ENCODE results near the gene CIAO3. TPM values are rescaled to one million over a fixed set of nuclear protein-coding genes. Genes with fewer than 3 reads are reported as not detected.
A peak's percentile ranks its signal among the peaks of the same experiment; 100 is the strongest.

The CIAO3 gene
- total RNA-seq = 39.2 TPM in 2 replicates
- polyA plus RNA-seq (2012) = 29.6 TPM

DNA sequence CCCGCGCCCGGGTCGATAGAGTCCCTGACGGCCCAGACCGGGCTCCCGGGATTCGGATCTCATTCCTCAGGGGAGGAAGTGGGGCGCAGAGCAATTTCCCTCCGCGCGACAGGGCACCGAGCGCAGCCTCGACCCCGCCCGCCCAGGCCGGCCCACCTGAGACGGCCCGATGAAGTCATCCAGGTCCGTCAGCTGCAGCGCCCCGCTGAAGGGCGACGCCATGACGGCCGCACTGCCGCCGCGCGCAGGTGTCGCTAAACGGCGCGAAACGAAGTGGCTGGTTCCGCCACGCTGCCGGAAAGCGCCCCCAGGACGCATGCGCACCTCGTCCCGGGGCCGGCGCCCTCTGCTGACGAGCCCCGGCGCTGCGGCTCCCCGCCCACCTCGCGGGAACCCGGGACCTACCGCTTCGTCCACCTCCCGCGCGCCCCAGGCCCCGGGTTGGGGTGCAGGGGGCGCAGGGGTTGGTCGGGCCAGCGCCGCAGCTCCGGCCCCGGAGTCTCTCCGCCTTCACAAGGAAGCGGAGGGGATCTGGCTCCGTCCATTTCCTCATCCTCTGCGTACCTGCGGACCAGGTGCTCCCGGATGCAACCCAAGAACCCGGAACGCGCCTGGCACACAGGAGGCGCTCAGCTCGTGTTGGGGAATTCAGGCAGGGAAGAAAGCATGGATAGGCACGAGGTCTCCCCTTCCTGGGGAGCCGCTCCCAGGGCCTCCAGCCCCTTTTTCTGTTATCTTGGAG, at the start of gene CIAO3:
TSS of gene CIAO3 (minus strand) at position 234 of the 742 bp plus-strand sequence. CDS start at position 222, 12 bp downstream.
- peak; percentile 89 for DNase-seq (ENCODE audit: low read depth)

DNA sequence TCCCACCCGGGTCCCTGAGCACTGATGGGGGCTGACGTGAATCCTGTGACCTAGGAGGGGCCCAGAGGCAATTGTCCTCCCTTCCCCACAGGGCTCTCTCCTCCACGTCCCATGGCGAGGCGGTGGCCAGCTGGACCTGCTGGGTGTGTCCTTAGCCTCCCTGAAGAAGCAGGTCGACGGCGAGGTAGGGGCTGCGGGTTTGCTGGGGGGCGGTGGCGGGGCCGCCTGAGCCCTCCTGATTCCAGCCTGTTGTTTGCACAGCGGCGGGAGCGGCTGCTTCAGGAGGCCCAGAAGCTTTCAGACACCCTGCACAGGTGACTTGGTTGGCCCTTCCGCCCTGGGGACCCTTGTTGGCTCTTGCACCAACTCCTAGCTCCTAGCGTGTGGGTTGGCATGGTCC, 49.3 kb upstream of the CIAO3 start:
- DNase-seq (ENCODE audit: low read depth) = no peak

DNA sequence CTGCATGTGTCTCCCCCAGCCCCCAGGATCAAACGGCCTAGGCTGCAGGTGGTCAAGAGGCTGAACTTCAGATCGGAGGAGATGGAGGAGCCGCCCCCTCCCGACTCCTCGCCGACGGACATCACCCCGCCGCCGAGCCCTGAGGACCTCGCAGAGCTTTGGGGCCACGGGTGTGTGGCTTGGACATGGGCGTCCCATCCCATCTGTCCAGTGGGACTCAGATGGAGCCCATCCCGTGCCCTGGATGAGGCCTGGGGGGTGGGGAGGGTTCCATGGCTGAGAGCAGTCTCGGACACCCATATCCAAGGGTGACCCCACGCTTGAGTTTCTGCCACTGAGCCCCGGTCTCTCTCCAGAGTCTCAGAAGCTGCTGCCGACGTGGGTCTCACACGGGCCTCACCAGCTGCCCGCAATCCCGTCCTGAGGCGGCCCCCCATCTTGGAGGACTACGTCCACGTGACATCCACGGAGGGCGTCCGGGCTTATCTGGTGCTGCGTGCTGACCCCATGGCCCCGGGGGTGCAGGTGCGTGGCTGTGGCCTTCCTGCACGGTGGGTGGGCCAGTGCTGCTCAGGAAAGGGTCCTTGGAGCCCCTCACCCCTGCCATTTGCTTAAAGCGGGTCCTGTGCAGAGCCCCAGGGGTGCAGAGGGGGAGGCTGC, 48.5 kb upstream of the CIAO3 start:
- no peak for DNase-seq (ENCODE audit: low read depth)

DNA sequence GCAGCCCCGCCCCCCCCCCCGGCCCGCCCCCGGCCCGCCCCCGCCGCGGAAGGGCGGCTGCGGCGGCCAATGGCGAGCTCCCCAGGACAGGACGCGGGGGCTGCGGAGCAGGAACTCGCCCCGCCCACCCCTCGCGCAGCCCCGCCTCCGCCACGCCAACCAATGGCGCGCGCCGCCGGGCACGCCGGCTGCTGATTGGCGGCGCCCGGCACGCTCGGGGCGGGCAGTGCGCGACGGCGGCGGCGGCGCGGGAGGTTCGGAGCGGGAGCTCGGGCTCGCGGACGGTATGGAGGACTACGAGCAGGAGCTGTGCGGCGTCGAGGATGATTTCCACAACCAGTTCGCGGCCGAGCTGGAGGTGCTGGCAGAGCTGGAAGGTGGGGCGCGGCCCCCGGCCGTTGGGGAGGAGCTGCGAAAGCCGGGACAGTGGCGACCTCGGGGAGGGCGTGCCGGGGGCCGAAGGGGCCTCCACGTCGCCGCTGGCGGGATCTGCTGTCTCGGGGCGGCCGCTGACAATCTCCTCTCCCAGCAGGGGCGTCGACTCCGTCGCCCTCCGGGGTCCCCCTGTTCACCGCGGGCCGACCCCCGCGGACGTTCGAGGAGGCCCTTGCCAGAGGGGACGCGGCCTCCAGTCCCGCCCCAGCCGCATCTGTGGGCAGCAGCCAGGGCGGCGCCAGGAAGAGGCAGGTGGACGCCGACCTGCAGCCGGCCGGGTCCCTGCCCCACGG, 47.8 kb upstream of the CIAO3 start, which contains the start of gene CHTF18:
TSS of gene CHTF18 (plus strand) at position 222 of the 728 bp plus-strand sequence. CDS start at position 287, 65 bp downstream.
- peak; percentile 89 for DNase-seq (ENCODE audit: low read depth)

DNA sequence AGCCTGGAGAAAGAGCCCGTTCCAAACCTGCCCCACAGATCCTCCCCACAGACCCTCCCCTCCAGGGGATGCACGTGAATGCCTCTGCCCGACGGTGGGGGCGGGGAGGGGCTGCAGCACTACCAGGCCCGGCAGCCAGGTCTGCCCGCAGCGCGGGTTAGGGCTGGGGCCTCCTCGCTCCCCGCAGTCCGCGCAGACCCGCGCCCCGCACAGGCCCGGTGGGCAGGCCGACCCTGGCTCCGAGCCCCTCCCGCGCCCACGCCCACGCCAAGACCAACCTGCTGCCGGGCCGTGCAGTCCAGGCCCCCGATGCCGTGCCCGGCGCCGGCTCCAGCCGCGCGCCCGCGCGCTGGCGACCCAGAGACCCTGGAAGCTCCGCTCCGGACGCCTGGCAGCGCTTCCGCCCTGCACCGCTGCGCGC, 47.2 kb upstream of the CIAO3 start, which contains the start of gene RPUSD1:
TSS of gene RPUSD1 (minus strand) at position 404 of the 421 bp plus-strand sequence. CDS start 644 bp downstream, outside the sequence.
- no peak for DNase-seq (ENCODE audit: low read depth)

DNA sequence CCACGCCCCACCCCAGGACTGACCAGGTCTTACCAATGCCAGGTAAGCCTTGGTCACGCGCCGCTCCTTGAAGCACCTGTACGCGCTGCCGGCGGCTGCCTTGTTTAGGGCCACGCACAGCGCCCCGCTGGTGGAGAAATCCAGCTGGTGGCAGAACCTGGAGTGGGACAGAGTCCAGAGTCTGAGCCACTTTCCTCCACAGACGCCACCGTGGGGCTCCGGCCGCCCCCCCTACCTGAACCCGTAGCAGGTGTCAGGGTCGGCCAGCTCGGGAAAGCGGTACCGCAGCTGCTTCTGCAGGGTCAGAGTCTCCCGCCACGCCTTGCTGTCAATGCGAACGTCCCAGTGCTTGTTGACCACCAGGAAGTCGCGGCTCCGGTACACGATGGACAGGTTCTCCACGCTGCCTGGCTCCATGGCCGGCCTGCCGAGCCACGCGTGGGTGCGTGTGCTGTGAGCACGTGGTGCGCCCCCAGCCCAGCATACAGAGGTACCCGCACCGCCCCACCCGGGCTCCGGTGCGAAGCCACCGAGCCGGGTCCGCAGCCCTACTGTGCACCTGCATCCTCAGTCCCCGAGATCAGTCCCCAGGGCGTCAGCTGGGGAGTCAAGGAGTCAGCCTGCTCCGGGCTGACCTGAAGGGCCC, 46.6 kb upstream of the CIAO3 start:
- DNase-seq (ENCODE audit: low read depth) = no peak

DNA sequence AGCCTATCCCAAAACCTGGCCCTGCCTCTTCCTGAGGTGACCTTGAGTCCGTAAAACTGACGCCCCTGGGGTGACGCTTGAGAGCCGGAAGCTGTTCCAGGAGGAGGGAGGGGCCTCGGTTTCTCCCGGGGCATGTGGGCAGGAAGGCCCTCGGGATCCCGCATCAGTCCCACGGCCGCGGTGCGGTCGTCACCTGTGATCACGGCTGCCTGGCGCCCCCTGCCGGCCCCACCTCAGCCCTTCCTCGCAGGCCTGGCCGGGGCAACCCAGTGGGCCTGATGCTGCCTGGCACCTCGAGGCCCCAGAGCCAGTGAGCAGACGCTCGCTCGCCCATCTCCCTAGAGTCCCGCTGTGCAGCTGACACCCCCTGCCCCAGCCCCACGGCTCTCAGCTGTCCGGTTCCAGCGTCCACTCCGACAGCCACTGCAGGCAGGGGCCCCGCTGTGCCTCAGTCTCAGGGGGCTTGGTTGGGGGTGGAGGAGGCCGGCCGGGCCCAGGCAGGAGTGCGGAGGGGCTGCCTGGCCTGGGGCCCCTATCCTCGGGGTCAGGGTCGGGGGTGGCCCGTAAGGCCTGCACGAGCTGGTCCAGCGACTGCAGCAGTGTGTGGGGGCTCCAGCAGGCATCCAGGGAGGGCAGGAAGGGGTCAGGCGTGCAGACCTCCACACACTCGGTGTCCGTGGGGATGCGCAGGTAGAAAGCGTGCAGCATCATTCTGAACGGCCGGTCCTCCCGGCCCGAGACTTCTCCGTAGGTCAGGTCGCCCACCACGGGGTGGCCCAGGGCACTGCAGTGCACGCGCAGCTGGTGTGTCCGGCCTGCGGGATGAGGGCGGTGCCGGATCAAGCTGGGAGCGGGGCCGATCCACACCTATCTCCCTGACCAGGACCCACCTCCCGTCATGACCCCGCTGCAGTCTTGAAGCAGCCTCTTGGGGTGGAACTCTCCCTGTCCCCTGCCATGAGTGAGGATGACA, 45.1 kb upstream of the CIAO3 start:
- DNase-seq (ENCODE audit: low read depth) = peak; percentile 32

DNA sequence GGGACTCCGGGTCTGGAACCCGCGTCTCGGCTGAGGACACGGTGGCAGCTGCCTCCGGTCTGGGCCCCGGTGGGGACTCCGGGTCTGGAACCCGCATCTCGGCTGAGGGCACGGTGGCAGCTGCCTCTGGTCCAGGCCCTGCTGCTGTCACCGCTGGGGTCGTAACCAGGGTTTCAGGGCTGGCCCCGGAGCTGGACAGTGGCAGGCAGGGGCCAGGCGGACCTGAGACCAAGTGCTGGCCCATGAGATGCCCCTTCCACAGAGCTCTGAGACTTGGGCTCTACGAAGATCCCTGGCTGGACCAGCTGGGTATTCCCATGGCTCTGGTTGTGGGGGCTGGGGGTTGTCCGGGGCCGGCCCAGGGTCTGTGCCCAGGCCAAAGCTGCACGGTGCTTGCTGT, 43.6 kb upstream of the CIAO3 start:
- no peak for DNase-seq (ENCODE audit: low read depth)

DNA sequence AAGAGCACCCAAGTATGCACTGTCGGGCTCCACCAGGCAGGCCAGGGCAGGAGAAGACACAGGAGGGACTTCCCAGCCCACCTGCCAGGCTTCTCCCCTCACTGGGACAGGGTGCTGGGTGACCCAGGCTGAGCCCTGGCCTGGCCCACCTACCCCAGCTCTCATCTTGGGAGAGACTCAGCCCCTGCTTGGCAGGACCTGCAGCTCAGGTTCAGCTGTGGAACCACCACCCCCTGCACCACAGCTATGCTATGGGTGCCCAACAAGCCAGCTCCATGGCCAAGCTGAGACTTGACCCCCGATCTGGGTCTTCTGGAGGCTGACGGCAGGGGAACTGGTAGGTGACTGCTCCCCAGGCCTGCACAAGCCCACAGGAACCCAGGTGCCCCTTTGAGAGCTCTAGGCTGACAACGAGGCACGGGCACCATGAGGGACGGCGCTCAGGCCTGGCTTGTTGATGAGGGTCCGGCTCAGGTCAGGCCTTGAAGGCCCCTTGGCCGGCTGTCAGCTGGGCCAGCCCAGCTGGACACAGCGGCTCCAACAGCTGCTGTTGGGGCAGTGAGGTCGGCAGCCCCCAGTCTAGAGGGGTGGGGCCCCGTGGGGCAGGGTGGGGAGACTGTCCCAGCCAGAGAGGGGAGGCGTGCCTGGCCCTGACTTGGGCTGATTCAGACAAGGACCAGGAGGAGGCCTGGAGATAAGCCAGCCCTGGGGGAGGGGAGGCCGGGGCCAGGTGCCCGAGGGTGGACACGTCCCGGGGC, 42.8 kb upstream of the CIAO3 start:
- DNase-seq (ENCODE audit: low read depth) = peak; percentile 72

DNA sequence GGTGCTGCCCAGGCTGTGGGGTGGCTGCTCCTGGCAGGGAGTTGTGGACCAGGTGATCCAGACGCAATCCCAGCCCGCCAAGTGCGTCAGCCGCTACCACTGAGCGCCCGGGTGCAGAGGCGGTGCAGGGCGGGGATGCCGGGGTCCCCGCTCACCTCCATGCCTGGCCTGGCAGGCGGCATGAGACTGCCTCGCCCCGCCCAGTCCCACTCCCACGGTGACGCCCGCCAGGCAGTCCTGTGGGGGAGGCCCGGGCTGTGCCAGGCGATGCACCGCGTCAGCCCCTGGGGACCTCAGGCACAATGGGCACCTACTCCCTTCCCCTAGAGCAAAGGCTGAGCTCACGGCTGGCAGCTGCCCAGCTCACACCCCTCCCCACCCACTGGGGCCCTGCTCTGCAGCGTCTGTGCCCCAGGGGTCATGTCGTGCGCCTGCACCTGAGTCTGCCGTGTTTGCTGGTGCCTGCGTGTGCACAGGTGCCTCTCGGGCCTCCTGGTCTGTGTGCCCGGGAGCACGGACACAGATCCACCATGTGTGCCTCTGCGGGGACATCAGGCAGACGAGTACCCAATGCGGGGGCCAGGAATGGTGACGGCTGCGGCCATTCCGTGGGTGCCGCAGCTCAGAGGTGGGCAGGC, 42.1 kb upstream of the CIAO3 start:
- no peak for DNase-seq (ENCODE audit: low read depth)

DNA sequence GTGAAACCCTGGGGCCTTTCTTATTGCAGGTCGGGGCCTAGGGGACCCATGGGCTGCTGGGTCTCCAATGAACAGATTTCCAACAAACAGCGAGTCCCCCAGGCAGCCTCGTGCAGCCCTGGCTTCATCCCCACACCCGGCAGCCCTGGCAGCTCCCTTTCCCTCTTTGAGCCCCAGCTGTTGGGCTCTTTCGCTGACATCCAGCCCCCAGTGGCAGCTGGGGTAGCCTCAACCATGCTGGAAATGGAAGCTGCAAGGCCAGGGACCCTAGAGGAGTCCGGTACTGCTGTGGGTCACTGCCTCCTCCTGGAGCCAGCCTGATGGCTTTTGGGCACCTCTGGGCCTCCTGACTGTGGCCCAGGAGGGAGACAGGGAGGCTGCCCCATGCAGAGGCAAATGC, 41.5 kb upstream of the CIAO3 start:
- DNase-seq (ENCODE audit: low read depth) = peak; percentile 62

DNA sequence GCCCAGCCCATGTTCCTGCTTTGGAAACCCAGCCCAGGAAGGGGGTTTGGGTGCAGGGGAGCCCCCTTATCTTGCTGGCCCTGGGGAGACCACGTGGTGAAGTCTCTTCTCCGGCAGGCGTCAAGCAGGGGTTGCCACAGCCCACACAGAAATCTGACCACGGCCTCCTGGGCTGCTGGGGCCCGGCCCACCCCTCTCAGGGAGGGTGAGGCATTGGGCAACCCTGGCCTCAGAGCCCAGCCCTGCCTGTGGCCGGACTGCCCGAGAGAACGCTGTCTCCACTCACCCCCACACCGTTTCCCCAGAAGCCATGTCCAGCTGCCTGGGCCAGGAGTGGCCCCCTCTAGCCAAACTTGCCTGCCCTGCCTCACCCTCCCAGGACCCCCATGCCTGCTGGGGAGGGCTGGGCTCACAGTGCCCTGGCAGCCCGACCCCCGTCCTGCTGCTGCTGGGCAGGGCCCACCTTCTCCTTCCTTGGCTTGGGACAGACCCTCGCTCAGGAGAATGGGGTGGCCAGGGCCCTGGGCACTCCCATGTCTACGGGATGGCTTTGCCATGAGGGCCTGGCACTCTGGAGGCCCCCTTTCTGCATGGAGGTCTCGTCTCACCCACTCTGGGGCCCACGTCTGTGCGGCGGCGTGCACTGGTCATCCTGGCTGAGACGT, 40.7 kb upstream of the CIAO3 start:
- peak; percentile 35 for DNase-seq (ENCODE audit: low read depth)

DNA sequence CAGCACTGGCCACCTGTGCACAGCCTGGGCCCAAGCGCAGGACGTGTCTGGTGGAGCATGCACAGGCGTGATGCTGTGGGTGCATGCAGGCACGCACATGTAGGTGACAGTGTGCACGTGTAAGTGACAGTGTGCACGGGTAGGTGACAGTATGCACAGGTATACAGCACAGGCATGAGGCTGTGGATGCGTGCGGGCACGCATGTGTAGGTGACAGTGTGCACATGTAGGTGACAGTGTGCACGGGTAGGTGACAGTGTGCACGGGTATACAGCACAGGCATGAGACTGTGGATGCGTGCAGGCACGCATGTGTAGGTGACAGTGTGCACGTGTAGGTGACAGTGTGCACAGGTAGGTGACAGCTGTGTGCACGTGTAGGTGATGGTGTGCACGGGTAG, 39.5 kb upstream of the CIAO3 start:
- DNase-seq (ENCODE audit: low read depth) = no peak

DNA sequence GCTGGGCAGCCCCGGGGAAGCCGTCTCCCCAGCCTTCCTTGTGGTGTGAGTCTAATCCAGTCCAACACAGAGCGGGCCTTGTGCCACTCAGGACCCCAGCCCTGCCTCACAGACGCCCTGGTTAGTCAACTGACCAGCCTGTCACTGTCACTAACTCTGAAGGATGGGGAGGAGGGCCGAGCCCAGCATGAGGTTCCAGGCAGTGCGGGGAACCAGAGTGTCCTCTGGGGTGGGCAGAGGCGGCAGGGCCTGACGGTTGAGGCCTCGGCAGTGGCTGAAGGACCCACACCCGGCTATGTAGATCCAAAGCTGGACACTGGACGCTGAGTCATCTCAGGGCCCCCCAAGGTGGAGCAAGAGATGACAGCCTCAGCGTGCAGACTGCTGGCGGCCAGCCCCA, 38.8 kb upstream of the CIAO3 start:
- no peak for DNase-seq (ENCODE audit: low read depth)

DNA sequence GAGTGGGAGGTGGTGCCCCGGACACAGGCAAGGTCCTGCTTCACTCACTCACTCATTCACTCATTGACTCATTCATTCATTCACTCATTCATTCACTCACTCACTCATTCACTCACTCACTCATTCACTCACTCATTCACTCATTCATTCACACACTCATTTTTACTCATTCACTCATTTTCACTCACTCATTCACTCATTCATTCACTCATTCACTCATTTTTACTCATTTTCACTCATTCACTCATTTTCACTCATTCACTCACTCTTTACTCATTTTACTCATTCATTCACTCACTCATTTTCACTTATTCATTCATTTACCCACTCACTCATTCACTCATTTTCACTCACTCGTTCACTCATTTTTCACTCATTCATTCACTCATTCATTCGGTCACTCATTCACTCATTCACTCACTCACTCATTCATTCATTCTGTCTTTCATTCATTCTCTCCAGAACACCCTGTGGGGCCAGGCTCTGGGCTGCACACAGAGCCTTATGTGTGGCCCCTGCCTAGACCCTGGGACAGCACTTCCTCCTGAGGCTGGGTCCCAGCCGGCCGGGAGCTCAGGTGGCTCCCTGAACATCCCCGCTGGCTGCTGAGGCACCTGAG, 38.2 kb upstream of the CIAO3 start:
- no peak for DNase-seq (ENCODE audit: low read depth)

DNA sequence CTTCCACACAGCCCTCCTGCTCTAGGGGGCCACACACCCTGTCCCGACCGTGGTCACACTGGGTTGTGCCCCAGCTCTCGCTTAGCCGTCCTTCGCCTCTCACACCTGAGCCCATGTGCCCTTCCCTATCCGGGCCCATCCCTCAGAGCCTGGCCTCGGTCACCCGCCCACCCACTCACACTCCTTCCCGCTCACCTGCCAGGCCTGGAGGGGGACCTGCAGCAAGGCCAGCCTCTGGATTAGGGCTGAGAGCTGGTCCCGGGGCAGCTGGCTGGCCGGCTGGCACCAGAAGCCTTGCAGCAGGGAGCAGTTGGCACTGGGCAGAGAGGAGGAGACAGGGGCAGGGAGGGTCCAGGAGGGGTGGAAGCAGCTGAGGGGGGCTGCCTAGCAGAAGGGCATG, 37.6 kb upstream of the CIAO3 start:
- DNase-seq (ENCODE audit: low read depth) = peak; percentile 37

DNA sequence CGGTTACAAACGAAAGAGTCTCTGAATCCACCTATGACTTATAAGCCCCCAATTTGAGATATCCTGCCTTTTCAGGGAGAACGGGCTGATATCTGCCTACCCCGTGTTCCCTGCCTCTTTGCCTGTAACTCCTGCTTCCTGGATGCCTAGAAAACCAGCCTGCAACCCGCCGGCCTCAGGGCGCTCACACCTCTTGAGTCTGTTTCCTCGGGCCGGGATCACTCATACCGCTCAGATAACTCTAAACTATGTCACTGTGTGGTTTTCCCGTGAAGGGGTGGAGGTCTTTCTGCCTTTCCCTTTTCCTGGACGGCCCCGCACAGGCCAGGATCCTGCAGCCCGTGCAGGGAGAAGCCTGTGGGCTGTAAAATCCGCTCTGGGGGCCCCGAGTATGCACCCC, 37.0 kb upstream of the CIAO3 start:
- no peak for DNase-seq (ENCODE audit: low read depth)

DNA sequence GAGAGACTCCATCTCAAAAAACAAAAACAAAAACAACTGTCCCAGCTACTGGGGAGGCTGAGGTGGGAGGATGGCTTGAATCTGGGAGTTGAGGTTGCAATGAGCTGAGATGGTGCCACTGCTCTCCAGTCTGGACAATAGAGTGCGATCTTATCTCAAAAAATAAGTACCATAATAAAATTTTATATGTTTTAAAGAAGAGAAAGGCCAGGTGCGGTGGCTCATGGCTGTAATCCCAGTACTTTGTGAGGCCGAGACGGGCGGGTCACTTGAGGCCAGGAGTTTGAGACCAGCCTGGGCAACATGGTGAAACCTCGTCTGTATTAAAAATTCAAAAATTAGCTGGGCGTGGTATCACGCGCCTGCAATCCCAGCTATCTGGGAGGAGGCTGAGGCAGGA, 36.0 kb upstream of the CIAO3 start:
- no peak for DNase-seq (ENCODE audit: low read depth)
